ENCODE results near the gene ERICH3. TPM values are rescaled to one million over a fixed set of nuclear protein-coding genes. Genes with fewer than 3 reads are reported as not detected.

The ERICH3 gene
- total RNA-seq, 1 donor = not detected

DNA sequence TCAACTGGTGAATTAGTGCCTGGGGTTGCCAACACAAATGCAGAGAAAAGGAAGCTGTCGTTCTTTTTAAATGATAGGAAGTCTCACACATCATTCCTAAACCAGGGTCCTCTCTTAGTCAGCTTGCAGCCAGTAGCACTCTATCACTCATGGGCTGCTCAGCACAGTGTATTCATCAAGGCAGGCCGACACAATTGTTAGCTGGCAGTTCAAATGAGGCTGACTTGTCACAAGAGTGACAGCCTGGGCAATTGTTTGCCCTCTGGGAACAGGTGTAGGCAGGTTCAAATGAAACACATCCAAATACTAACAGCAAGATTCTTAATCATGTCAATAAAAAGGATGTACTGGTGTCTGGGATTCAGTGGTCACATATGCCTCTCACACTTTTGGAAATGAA lies 76.9 kb downstream of the ERICH3 start:
- no peak for DNase-seq (ENCODE audit: low read depth)
- no peak overlapping the region for H3K4me3 ChIP-seq (ENCODE audit: low read depth, low read length)
- TF ChIP-seq, protein P1, sequence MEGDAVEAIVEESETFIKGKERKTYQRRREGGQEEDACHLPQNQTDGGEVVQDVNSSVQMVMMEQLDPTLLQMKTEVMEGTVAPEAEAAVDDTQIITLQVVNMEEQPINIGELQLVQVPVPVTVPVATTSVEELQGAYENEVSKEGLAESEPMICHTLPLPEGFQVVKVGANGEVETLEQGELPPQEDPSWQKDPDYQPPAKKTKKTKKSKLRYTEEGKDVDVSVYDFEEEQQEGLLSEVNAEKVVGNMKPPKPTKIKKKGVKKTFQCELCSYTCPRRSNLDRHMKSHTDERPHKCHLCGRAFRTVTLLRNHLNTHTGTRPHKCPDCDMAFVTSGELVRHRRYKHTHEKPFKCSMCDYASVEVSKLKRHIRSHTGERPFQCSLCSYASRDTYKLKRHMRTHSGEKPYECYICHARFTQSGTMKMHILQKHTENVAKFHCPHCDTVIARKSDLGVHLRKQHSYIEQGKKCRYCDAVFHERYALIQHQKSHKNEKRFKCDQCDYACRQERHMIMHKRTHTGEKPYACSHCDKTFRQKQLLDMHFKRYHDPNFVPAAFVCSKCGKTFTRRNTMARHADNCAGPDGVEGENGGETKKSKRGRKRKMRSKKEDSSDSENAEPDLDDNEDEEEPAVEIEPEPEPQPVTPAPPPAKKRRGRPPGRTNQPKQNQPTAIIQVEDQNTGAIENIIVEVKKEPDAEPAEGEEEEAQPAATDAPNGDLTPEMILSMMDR (IDR thresholded peaks at IDR 0.05; ENCODE audit: insufficient read depth, low read length) = no peak

DNA sequence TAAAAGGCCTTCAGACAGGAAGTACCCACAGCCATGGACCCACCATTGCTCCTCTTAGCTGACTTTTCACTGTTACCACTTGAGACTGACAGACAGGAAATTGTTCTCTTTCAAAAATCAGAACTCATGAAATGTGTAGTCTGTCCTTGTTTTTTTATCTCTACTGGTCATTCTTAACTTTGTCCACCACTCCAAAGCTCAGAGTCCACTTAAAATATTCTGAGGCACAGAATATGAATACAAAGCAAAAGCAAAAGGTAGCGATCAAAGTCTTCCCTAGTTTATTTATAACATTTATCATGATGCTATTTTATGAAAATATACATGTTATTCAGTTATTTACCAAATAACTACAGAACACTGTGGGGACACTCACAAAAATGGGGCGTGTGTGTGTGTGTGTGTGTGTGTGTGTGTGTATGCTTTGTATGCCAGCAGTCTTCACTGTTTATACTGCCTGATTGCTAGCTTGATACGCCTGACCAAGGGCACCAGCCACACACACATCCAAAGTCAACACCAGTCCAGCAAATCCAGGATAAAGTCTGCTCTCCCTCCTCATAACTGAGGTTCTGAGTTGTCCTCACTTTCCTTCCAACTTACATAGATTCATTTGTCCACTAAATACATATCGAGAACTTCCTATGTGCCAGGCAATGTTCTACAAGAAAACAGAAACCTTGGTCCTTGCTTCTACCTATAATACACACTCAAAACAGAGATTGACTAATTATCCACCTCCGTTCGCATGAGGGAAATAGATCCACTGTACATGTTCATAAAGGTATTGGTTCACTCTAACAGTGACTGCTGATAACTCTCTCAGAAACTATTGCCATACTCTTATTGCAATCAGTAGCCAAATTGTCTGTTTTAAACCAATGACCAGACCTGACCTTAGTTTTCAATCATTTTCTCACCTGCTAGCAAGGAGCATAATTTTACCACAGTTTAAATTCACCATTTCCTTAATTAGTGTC lies 79.4 kb downstream of the ERICH3 start:
- H3K4me3 ChIP-seq (ENCODE audit: low read depth, low read length) = no peak overlapping the region
- TF ChIP-seq, protein P1 (IDR thresholded peaks at IDR 0.05; ENCODE audit: insufficient read depth, low read length) = no peak
- no peak for DNase-seq (ENCODE audit: low read depth)

DNA sequence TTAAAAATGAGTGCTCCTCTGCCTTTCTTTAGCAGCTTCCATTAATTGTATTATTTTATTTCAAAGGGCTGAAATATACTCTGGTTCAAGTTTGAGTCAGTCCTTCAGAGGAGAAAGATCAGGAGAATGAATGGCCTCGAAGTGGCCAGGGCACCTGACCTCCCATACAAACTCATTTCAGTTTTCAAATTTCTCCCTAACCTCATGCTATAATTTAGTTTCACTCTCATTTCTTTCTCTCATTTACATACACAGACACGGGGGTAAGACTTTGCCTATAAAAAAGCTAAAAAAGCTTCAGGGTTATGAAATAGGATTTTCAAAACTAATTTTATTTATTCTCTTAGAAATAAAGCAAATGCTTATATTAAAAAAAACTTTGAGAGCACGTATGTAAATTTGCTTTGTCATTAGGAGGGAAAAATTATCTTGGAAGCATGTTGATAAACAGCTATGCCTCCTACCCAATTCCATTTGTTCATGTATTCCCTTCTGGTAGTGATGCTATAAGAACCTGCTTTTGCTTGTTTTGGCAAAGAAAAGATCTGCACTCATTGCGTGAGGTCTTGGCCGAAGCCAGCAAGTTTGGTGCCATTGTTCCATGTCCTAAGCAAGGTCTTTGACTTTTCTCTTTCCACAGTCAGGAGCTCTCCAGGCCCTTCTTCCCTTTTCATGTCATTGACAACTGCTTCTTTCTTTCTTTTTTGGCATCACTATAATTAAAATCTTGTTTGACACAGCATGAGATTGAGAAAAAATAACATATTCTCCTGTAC lies 80.8 kb downstream of the ERICH3 start:
- no peak overlapping the region for H3K4me3 ChIP-seq (ENCODE audit: low read depth, low read length)
- TF ChIP-seq, protein P1 (IDR thresholded peaks at IDR 0.05; ENCODE audit: insufficient read depth, low read length) = no peak
- DNase-seq (ENCODE audit: low read depth) = no peak

DNA sequence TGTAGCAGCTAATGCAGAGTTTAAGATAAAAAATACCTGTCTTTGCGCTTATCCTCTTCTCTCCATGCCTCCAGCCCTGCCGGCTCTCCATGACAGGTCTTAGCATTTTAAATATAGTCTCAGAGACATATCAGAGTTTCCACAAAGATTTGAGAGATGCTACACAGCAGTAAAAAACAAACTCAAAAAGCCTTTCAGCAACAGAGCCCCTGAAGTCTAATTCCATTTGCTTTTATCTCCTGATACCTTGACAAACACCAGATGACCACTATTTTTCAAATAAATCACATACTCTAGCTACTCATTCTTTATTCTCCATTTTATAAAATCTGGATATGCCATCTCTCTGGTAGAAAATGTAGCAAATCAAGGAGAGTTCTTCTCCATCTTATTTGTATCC lies 81.6 kb downstream of the ERICH3 start:
- TF ChIP-seq, protein P1 (IDR thresholded peaks at IDR 0.05; ENCODE audit: insufficient read depth, low read length) = no peak
- DNase-seq (ENCODE audit: low read depth) = no peak
- H3K4me3 ChIP-seq (ENCODE audit: low read depth, low read length) = no peak overlapping the region

DNA sequence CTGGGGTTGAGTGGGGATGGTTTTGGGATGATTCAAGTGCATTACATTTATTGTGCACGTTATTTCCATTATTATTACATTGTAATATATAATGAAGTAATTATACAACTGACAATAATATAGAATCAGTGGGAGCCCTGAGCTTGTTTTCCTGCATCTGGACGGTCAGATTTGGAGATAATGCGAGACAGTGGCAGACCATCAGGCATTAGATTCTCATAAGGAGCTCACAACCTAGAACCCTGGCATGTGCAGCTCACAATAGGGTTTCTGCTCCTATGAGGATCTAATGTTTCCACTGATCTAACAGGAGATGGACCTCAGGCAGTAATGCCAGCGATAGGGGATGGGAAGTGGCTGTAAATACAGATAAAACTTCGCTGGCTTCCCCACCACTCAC lies 83.3 kb downstream of the ERICH3 start:
- H3K4me3 ChIP-seq (ENCODE audit: low read depth, low read length) = no peak overlapping the region
- TF ChIP-seq, protein P1 (IDR thresholded peaks at IDR 0.05; ENCODE audit: insufficient read depth, low read length) = no peak
- no peak for DNase-seq (ENCODE audit: low read depth)

DNA sequence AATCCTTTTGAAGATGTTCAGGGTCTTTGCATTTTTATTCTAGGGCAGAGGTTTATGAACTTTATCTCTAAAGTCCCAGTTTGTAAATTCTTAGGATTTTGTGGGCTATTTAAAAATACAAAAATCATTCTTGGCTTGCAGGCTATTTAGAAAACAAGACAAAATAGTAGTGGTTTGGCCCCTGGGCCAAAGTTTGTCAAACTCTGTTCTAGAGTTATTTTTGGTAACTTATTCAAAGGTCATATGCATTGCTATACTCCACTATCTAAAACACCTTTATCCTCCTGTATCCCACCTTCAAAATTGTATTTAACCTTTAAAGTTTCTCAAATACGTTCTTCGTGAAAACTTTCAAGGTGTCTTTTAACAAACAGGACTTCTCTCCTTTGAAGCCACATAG lies 85.7 kb downstream of the ERICH3 start:
- DNase-seq (ENCODE audit: low read depth) = no peak
- TF ChIP-seq, protein P1 (IDR thresholded peaks at IDR 0.05; ENCODE audit: insufficient read depth, low read length) = no peak
- H3K4me3 ChIP-seq (ENCODE audit: low read depth, low read length) = no peak overlapping the region

Data from fibroblast of the aortic adventitia (primary cell).